GM10248 (cell line): ENCODE results near the gene TMPRSS13.
"Not testable (repeated sequence)": the region's sequence is repeated elsewhere in the genome, so short reads cannot be mapped to it uniquely, and the experiment has no call there.

Source experiments
- CTCF ChIA-PET: fragments of 300-600 bp; sonication (Branson Sonifier 250); formaldehyde crosslinking; extraction: SDS; loops from one replicate; lab custom pipeline; 2021; ENCODE audit warnings: antibody characterized with exemption; lab: Yijun Ruan, JAX
- POLR2A ChIA-PET: fragments of 350-650 bp; sonication (Branson Sonifier 250); formaldehyde crosslinking; extraction: SDS; loops from one replicate; lab custom pipeline; 2020; ENCODE audit warnings: antibody characterized with exemption; lab: Yijun Ruan, JAX
- DNase-seq: peaks from one replicate; pipeline ENCODE4 v3.0.0; 2012; ENCODE audit errors: extremely low spot score
- TF ChIP-seq, protein P1 (sequence below): IDR thresholded peaks from 2 replicates; pipeline ENCODE4 v1.5.1; 2012; ENCODE audit warnings: mild to moderate bottlenecking, low read depth; ENCODE audit errors: extremely low read depth, missing control alignments, control extremely low read depth

Gene TMPRSS13

DNA sequence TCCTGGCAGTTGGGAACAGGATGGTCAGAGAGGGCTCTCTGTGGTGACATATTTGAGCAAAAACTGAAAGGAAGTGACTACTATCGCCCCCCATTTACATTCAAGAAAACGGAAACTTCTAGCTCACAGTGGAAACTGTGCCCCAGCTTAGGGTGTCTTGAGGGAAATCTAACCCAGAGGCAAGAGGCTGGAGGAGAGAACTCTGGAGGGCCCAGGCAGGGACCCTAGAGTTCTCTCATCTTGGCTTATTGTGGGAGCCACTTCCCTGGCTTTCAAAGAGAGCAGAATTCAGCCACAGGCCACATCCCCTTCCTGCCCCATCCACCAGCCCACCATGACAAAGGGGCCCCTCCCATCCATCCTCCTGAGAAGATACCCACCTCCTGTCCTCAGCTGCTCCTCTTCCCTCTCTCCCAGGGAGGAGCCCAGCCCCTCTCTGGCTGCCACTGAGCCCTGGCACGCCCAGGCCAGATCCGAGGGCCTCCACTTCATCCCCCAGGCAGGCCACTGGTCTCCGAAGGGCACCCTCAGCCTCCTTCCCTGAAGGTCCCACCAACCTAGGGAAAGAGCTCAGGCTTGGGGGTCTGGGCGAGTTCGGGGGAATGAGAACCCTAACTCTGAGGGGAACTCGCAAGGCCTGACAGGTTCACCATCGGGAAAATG lies 1.6 kb upstream of the TMPRSS13 start:
- CTCF ChIA-PET, result interaction anchor here (0.7 to 9.2 kb wide), 15 partner anchors 10 to 1409 kb away, joined by 3 to 135 read pairs (median 3); no protein-coding TSS in a partner anchor
- TF ChIP-seq, protein P1, sequence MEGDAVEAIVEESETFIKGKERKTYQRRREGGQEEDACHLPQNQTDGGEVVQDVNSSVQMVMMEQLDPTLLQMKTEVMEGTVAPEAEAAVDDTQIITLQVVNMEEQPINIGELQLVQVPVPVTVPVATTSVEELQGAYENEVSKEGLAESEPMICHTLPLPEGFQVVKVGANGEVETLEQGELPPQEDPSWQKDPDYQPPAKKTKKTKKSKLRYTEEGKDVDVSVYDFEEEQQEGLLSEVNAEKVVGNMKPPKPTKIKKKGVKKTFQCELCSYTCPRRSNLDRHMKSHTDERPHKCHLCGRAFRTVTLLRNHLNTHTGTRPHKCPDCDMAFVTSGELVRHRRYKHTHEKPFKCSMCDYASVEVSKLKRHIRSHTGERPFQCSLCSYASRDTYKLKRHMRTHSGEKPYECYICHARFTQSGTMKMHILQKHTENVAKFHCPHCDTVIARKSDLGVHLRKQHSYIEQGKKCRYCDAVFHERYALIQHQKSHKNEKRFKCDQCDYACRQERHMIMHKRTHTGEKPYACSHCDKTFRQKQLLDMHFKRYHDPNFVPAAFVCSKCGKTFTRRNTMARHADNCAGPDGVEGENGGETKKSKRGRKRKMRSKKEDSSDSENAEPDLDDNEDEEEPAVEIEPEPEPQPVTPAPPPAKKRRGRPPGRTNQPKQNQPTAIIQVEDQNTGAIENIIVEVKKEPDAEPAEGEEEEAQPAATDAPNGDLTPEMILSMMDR, result no peak
- peak; percentile 51 for DNase-seq
- POLR2A ChIA-PET, result interaction anchor here (0.6 kb wide), 1 partner anchor 11 kb away, joined by 3 read pairs; no protein-coding TSS in a partner anchor

DNA sequence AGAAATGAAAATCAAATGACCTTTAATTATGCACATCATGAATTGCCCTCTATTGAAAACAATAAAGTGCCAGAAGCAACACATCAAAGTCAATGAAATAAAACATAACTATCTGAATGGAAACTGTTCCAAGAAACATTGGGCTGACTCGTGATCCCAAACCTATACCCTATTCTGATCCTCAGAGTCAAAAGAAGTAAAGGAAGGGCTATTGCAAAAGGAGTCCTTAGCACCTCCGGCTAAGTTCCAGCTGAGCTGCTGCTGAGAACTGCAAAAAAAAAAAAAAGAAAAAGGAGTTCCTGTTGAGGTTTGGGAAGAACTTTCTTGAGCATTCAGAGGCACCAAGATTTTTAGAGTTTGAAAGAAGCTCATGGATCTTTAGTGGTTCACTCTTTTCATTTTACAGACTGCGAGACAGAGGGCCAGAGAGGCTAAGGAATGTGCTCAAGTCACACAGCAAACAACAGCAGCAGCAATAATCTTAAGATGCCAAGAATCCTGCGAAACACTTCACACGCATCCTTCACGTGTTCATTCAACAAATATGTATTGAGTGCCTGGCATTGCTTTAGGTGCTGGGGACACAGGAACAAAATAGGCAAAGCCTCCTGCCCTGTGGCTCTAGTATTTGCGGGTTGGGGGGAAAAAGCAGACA lies 841 bp upstream of the TMPRSS13 start:
- CTCF ChIA-PET, result interaction anchor here (0.7 to 9.2 kb wide), 8 partner anchors 16 to 503 kb away, joined by 3 to 135 read pairs (median 8); no protein-coding TSS in a partner anchor
- TF ChIP-seq, protein P1, result no peak
- POLR2A ChIA-PET, result no interaction called here
- no peak for DNase-seq

DNA sequence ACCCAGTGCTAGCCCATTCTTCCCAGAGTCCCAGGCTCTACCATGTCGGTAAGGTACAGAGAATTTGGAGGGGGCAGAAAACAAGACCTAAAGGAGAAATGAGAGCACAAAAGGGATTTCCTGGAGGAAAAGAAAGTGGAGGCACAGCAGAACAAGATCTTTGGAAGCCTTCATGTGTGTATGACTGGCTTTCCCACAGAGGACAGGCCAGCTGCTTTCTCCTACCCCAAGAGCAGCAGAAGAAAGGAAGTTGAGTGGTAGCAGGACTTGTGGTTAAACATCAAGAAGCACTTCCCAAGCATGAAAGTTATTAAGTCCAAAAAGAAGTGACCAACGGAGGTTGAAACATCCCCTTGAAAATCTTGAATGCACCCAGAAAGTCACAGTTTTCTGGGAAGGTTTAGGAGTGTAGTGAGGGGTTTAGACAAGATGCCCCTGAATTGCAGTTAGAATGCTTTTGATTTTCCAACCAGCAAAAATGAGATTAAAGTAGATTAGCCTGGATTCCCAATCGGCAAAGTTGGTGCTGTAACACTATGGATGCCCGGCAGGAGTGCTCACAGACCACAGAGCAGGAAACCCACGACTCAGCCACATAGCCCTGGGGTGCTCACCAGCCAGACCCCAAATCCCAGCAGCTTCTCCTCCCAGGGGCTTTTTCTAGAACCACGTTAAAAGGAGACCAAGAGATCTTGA lies 608 bp downstream of the TMPRSS13 start:
- CTCF ChIA-PET, result interaction anchor here (1.1 to 3.8 kb wide), 5 partner anchors 9 to 119 kb away, joined by 3 to 26 read pairs (median 3); no protein-coding TSS in a partner anchor
- TF ChIP-seq, protein P1, result no peak
- POLR2A ChIA-PET, result no interaction called here
- no peak for DNase-seq

DNA sequence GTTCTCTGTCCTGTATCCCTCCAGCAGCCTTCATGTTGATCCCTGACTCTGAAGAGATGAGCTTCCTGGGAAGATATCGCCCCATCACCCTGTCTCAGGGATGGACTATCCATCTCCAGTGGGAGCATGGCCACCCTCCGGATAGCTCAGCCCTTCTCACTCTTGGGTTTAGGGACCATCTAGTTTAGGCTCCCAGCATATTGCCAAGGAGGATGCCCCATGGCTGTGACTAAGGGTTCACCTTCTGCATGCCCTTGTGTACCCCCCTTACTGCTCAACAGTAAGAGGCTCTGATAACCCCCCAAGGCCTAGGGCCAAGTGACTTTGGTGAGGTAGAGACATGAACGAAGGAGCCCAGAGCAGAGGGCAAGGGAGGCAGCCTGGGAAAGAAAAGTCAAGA lies 1.3 kb downstream of the TMPRSS13 start:
- TF ChIP-seq, protein P1, result no peak
- CTCF ChIA-PET, result interaction anchor here (1.1 to 3.8 kb wide), 4 partner anchors 9 to 120 kb away, joined by 3 to 26 read pairs (median 4); no protein-coding TSS in a partner anchor
- POLR2A ChIA-PET, result no interaction called here
- DNase-seq, result no peak

DNA sequence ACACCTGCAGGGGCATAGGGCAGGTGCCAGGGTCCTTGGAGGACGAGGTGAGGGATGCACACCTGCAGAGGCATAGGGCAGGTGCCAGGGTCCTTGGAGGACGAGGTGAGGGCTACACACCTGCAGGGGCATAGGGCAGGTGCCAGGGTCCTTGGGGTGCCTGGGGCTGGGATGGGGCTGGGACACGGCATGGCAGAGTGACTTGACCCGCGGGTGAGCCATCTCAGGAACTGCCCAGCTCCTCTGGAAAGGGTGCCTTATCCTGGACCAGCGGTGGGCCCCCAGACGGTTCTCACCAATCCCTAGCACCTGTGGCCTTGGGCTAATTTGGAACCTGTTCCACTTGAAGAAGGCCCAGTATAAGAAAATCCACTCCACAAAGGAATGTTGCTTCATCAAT lies 3.0 kb downstream of the TMPRSS13 start:
- DNase-seq, POLR2A ChIA-PET: not testable (repeated sequence)
- CTCF ChIA-PET, result interaction anchor here (1.1 to 3.8 kb wide), 2 partner anchors 21 to 25 kb away, joined by 3 to 26 read pairs; no protein-coding TSS in a partner anchor

DNA sequence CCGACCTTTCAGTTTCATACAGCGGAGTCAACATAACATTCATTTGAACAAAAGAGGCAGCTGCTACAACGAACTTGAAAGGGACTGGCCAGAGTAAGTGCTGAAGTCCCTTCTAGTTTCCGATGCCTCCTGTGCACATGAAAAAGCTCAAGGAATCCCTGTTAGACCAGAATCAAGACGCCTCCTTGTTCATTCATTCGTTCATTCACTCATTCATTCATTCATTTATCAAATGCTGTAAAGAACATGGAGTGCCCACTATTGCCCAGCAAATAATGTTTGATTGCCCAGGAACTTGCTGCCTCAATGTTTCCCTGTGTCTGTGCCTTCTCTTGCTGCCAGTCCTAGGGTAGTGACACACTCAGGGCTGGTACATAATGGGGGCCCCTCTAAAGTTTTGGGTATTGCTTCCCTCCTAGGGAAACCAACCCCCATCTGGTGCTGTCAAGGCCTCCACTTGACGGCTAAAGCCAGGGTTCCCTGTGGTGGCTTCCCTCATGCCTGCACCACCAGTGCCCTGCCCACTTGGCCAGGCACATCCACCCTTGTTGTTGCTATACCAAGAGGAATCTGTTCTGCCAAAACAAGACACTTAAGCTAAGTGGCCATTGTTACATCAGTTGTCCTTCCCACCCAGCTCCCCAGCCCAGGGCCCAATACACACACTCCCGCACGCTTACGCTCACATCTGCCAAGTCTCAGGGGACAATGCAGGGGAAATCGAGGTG lies 3.8 kb downstream of the TMPRSS13 start:
- DNase-seq, result no peak
- TF ChIP-seq, protein P1, result no peak
- ChIA-PET POLR2A (no interaction called here), CTCF (interaction anchor here (1.0 to 2.7 kb wide), 4 partner anchors 11 to 128 kb away, joined by 4 to 10 read pairs (median 4); no protein-coding TSS in a partner anchor)
